Gastrocnemius medialis (tissue), 4 donors: ENCODE measurements around the gene PIGA.

Experiments
- CTCF ChIP-seq, 5 experiments: fragments of 450-650 bp in 3 of 5; fragments of 200-600 bp in 2 of 5; sonication (generic) in 2 of 5; IDR thresholded peaks in 4 of 5; conservative IDR thresholded peaks in 1 of 5; 1 replicate in 4 of 5; 2 replicates in 1 of 5; pipeline ENCODE4 v1.5.1; 2016 to 2019; ENCODE audit warnings: antibody characterized with exemption in 5 of 5, mild to moderate bottlenecking in 3 of 5, moderate library complexity in 3 of 5
- POLR2A ChIP-seq, 2 donors: fragments of 450-650 bp; IDR thresholded peaks; one replicate each; pipeline ENCODE4 v1.6.1; 2017; ENCODE audit warnings: antibody characterized with exemption in 2 of 2, mild to moderate bottlenecking in 2 of 2, moderate library complexity in 2 of 2

- TF ChIP-seq CTCF (IDR thresholded peaks at IDR 0.05 in 4 of 5, conservative IDR thresholded peaks at IDR 0.05 in 1 of 5) (no peak), POLR2A (IDR thresholded peaks at IDR 0.05) (no peak)
These were observed 47.5 kb upstream of the PIGA start for GRCh38 chrX:15382813-15383212.
